Astrocyte of the spinal cord (primary cell): ENCODE measurements around the gene CD3E.

ENCODE experiments used
- DNase-seq: peaks from one replicate; pipeline ENCODE4 v3.0.0; 2011; ENCODE audit warnings: low read depth, low spot score
- H3K4me3 ChIP-seq: 2 replicates; pipeline ENCODE4 v1.5.1; 2011; ENCODE audit warnings: low read depth, mild to moderate bottlenecking, low read length, moderate library complexity
- in situ Hi-C: cut with HindIII; loops from 2 replicates; pipeline ENCODE4 v1.10.0; 2017; ENCODE audit warnings: low sequenced_read_pairs
- TF ChIP-seq, protein P1 (sequence below): IDR thresholded peaks from 2 replicates; pipeline ENCODE4 v1.5.1; 2012; ENCODE audit warnings: low read depth, mild to moderate bottlenecking, low read length, inconsistent platforms

Gene CD3E

DNA sequence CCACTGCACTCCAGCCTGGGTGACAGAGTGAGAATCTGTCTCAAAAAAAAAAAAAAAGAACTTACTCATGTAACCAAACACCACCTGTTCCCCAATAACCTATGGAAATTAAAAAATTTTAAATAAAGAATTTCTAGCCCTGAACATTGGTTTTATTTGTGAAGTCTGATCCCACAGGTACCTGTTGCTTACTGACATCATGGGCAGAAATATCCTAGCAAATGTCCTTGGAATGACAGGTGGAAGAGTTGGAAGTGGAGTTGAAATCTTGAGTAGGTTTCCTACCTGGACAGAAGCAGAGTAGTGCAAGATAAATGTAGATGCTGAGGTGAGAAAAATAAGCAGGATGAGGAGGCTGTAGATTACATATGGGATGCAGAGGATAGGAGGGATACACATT, 20.8 kb downstream of the CD3E start:
- TF ChIP-seq, protein P1, sequence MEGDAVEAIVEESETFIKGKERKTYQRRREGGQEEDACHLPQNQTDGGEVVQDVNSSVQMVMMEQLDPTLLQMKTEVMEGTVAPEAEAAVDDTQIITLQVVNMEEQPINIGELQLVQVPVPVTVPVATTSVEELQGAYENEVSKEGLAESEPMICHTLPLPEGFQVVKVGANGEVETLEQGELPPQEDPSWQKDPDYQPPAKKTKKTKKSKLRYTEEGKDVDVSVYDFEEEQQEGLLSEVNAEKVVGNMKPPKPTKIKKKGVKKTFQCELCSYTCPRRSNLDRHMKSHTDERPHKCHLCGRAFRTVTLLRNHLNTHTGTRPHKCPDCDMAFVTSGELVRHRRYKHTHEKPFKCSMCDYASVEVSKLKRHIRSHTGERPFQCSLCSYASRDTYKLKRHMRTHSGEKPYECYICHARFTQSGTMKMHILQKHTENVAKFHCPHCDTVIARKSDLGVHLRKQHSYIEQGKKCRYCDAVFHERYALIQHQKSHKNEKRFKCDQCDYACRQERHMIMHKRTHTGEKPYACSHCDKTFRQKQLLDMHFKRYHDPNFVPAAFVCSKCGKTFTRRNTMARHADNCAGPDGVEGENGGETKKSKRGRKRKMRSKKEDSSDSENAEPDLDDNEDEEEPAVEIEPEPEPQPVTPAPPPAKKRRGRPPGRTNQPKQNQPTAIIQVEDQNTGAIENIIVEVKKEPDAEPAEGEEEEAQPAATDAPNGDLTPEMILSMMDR, result no peak
- no peak overlapping the region for H3K4me3 ChIP-seq
- DNase-seq, result no peak
- in situ Hi-C loops, result no loop called here

DNA sequence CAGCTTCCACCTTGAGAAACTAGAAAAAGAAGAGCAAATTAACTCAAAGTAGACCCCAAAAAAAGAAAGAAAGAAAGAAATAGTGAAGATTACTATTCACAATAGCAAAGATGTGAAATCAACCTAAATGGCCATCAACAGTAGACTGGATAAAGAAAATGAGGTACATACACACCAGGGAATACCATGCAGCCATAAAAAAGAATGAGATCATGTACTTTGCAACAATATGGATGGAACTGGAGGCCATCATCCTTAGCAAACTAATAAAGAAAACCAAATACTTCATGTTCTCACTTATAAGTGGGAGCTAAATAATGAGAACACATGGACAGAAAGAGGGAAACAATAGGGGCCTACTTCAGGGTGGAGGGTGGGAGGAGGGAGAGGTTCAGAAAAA, 24.2 kb downstream of the CD3E start:
- in situ Hi-C loops, result no loop called here
- DNase-seq, result no peak
- no peak overlapping the region for H3K4me3 ChIP-seq
- TF ChIP-seq, protein P1, result no peak

DNA sequence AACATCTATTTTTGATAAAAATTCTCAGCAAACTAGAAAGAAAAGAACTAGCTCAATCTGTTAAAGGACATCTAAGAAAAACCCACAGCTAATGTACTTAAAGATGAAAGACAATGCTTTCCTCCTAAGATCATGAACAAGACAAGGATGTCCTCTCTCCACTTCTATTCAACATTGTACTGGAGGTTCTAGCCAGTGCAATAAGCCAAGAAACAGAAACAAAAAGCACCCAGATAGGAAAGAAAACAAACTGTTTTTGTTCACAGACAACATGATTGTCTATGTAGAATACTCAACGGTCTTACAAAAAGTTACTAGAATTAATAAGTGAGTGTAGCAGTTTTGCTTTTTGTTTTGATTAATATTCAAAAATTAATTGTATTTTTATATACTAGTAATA, 30.2 kb downstream of the CD3E start:
- no peak overlapping the region for H3K4me3 ChIP-seq
- TF ChIP-seq, protein P1, result no peak
- DNase-seq, result no peak
- in situ Hi-C loops, result no loop called here

DNA sequence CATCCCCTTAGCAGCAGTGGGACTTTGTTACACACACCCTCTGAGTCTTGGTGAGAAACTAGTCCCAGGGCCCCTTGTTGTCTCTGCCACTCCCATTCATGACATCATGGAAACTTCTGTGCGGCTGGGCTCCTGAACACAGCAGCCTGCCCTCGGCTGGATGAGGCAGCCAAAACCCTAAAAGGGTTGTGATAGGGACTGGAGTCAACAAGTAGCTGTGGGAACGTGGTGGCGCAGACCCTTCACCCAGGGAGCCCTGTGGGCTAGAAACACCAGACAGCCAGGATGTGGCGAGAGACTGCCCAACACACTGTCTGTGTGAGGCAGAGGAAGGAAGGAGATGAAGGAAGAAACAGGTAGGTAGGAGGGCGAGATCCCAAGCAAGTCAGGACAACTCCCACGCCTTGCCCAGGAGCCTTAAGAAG, 34.1 kb downstream of the CD3E start:
- in situ Hi-C loops, result no loop called here
- DNase-seq, result no peak
- no peak overlapping the region for H3K4me3 ChIP-seq
- TF ChIP-seq, protein P1, result no peak

DNA sequence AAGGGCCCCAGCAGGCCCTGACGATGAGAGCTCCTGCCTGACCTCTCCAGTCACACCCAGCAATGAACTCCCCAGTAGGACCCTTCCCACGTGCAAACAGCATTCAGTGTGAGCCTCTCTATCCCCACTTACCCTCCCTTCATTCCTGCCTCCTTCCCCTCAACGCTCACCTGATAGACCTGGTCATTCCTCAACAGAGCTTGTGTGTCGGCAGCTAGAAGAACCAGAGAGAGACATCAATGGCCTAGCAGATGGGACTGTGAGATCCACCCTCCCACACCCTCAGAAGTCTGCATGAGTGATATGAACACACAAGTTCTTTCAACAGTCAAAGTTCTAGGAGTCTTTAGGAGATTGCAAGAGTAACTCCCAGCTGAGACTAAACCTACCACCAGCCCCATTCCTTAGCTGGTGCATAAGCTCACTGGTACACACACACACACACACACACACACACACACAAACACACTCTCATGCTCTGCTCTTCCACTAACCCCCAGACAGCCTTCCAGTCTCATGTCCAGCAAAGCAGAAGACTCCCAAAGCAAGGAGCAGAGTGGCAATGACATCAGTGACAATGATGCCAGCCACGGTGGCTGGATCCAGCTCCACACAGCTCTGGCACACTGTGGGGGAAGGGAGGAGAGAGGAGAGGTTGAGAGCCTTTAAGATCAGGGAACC, 34.9 kb downstream of the CD3E start:
- no peak for DNase-seq
- TF ChIP-seq, protein P1, result no peak
- no peak overlapping the region for H3K4me3 ChIP-seq
- in situ Hi-C loops, result no loop called here

DNA sequence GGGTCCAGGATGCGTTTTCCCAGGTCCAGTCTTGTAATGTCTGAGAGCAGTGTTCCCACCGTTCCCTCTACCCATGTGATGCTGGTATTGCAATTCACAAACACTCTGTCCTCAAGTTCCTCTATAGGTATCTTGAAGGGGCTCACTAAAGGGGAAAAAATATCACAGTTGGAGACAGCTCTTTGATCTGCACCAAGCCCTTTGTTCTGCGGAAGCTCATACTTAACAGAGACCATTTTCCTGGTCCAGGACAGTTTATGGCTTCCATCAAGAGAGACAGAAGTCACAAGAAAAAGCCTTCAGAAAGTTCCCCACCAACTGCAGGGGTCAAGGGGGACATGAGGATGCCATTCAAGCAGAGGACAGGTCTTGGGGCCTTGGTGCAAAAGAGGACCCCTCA, 35.9 kb downstream of the CD3E start:
- H3K4me3 ChIP-seq, result no peak overlapping the region
- in situ Hi-C loops, result no loop called here
- no peak for DNase-seq
- TF ChIP-seq, protein P1, result no peak
